Esophagus squamous epithelium (tissue), 5 donors: Measurements from ENCODE around the gene CTNS. TPM values are rescaled to one million over a fixed set of nuclear protein-coding genes. Genes with fewer than 3 reads are reported as not detected.

Source experiments
- DNase-seq: peaks from one replicate; lab custom pipeline; 2025; lab: John Stamatoyannopoulos, UW
- H3K27ac ChIP-seq, 4 donors: fragments of 200-600 bp; sonication (generic); one replicate each; pipeline ENCODE4 v1.5.1; 2016 to 2019; ENCODE audit warnings: mild to moderate bottlenecking in 1 of 4
- H3K27me3 ChIP-seq, 4 donors: fragments of 200-600 bp; sonication (generic); 1 replicate in 3 of 4; 2 replicates in 1 of 4; pipeline versions ENCODE4 v1.5.1 to v1.6.0; 2017 to 2021; ENCODE audit warnings: antibody characterized with exemption in 1 of 4
- H3K36me3 ChIP-seq, 3 donors: fragments of 200-600 bp; sonication (generic); one replicate each; pipeline ENCODE4 v1.5.1; 2016 to 2019
- H3K4me1 ChIP-seq, 3 donors: fragments of 200-600 bp; sonication (generic); one replicate each; pipeline ENCODE4 v1.5.1; 2017 to 2019
- H3K4me3 ChIP-seq, 4 donors: fragments of 200-600 bp; sonication (generic); 1 replicate in 3 of 4; 2 replicates in 1 of 4; pipeline ENCODE4 v1.5.1; 2016 to 2019; ENCODE audit warnings: mild to moderate bottlenecking in 2 of 4, moderate library complexity in 1 of 4
- H3K9me3 ChIP-seq, 3 donors: fragments of 200-600 bp; sonication (generic); one replicate each; pipeline ENCODE4 v1.5.1; 2016 to 2019
- CTCF ChIP-seq, 6 experiments: fragments of 450-650 bp in 4 of 6; fragments of 200-600 bp in 2 of 6; sonication (generic) in 2 of 6; IDR thresholded peaks; one replicate each; pipeline ENCODE4 v1.5.1; 2016 to 2019; ENCODE audit warnings: antibody characterized with exemption in 6 of 6, mild to moderate bottlenecking in 4 of 6, moderate library complexity in 4 of 6
- POLR2A ChIP-seq, 4 donors: fragments of 450-650 bp; IDR thresholded peaks; one replicate each; pipeline ENCODE4 v1.6.1; 2017; ENCODE audit warnings: antibody characterized with exemption in 4 of 4, mild to moderate bottlenecking in 4 of 4, moderate library complexity in 3 of 4
- WGBS, 2 donors: methylation state at CpG; one replicate each; pipeline ENCODE4 v1.1.5; 2018; 5-methylcytosine and 5-hydroxymethylcytosine counted together
- intact Hi-C: fragments of 100-400 bp; cut with DNase I; formaldehyde crosslinking; loops from one replicate; pipeline ENCODE4 v1.15.0; 2022
- total RNA-seq, 4 donors: library from RNA; depleted of rRNA; stranded (reverse); fragments of >200 nt; gene quantifications; one replicate each; pipeline ENCODE4 v1.1.0, GENCODE V29; 2016
- donor health status: DM: yes; HTN: yes; CAD: no.

Gene CTNS
- total RNA-seq, 4 donors from 2014 or later: 5.9 to 14.3 (median 9.8) TPM

GRCh38 chr17:3690094-3690715 is 53.6 kb downstream of the CTNS start:
- DNase-seq: no peak
- TF ChIP-seq POLR2A (IDR thresholded peaks at IDR 0.05): no peak
- no peak for TF ChIP-seq CTCF (IDR thresholded peaks at IDR 0.05)
- no peak overlapping the region for H3K27ac ChIP-seq
- peaks cover under 1 to 10% (median 2%) of the 10 kb centered on the region in 3 donors for H3K4me1 ChIP-seq
- peaks cover 0 to 55% (median 3%) of the 10 kb centered on the region in 4 donors for H3K27me3 ChIP-seq
- H3K4me3 ChIP-seq: no peak overlapping the region
- H3K36me3 ChIP-seq: no peaks in the 10 kb centered on the region
- WGBS, 2 donors: 73 to 94% methylated on average over 2 of the region's 22 CpGs
- intact Hi-C loops: no loop called here
- no peaks in the 10 kb centered on the region for H3K9me3 ChIP-seq

- Histone ChIP-seq H3K4me3 (no peak overlapping the region), H3K36me3 (no peaks in the 10 kb centered on the region), H3K9me3 (no peaks in the 10 kb centered on the region), H3K27me3 (peaks cover 5 to 67% (median 8%) of the 10 kb centered on the region in 4 donors), H3K27ac (no peak overlapping the region), H3K4me1 (peaks cover 7 to 22% (median 8%) of the 10 kb centered on the region in 3 donors)
- intact Hi-C loops: no loop called here
- TF ChIP-seq CTCF (IDR thresholded peaks at IDR 0.05) (no peak), POLR2A (IDR thresholded peaks at IDR 0.05) (no peak)
- no peak for DNase-seq
- WGBS, 2 donors: 40% methylated on average over 2 of the region's 16 CpGs; no CpG with 5 or more reads in 1 of the 2 donors
Measured at GRCh38 chr17:3691617-3692067, 55.1 kb downstream of the CTNS start.

- no peak for DNase-seq
- Histone ChIP-seq H3K36me3 (no peaks in the 10 kb centered on the region), H3K27me3 (peaks cover 5 to 74% (median 8%) of the 10 kb centered on the region in 4 donors), H3K4me1 (peaks cover 7 to 25% (median 8%) of the 10 kb centered on the region in 3 donors), H3K4me3 (no peak overlapping the region), H3K9me3 (no peaks in the 10 kb centered on the region), H3K27ac (no peak overlapping the region)
- 83 to 90% methylated on average over 7 of the region's 9 CpGs for WGBS, 2 donors
- intact Hi-C loops: no loop called here
- no peak for TF ChIP-seq POLR2A (IDR thresholded peaks at IDR 0.05)
- TF ChIP-seq CTCF (IDR thresholded peaks at IDR 0.05): no peak
Measured at GRCh38 chr17:3692346-3692745, 55.8 kb downstream of the CTNS start.

GRCh38 chr17:3693141-3693540 is 56.6 kb downstream of the CTNS start:
- WGBS, 2 donors: 50 to 64% methylated on average over 3 to 4 of the region's 4 CpGs
- Histone ChIP-seq H3K4me1 (peaks cover 7 to 25% (median 8%) of the 10 kb centered on the region in 3 donors), H3K36me3 (no peaks in the 10 kb centered on the region), H3K27ac (no peak overlapping the region), H3K4me3 (no peak overlapping the region), H3K9me3 (peaks cover 0 to 5% (median 4%) of the 10 kb centered on the region in 3 donors), H3K27me3 (peaks cover 5 to 82% (median 8%) of the 10 kb centered on the region in 4 donors)
- no peak for DNase-seq
- TF ChIP-seq POLR2A (IDR thresholded peaks at IDR 0.05): no peak
- no peak for TF ChIP-seq CTCF (IDR thresholded peaks at IDR 0.05)
- intact Hi-C loops: no loop called here

- no peak for DNase-seq
- no peak for TF ChIP-seq CTCF (IDR thresholded peaks at IDR 0.05)
- Histone ChIP-seq H3K4me1 (peaks cover 7 to 25% (median 8%) of the 10 kb centered on the region in 3 donors), H3K36me3 (no peaks in the 10 kb centered on the region), H3K27me3 (peaks cover 5 to 87% (median 8%) of the 10 kb centered on the region in 4 donors), H3K27ac (no peak overlapping the region), H3K4me3 (no peak overlapping the region), H3K9me3 (peaks cover 0 to 10% (median 8%) of the 10 kb centered on the region in 3 donors)
- intact Hi-C loops: no loop called here
- WGBS, 2 donors: 57 to 81% methylated on average over 7 to 9 of the region's 9 CpGs
Measured at GRCh38 chr17:3693829-3694231, 57.3 kb downstream of the CTNS start.
